HG03175 (cell line): Measurements from ENCODE around the gene PRRC2A.

Experiments used
- ATAC-seq: cut with Tn5 transposase; IDR thresholded peaks from one replicate; pipeline ENCODE4 v1.9.1; 2021; ENCODE audit warnings: mild to moderate bottlenecking, moderate library complexity; ENCODE audit not compliant: unreplicated experiment

PRRC2A gene

DNA sequence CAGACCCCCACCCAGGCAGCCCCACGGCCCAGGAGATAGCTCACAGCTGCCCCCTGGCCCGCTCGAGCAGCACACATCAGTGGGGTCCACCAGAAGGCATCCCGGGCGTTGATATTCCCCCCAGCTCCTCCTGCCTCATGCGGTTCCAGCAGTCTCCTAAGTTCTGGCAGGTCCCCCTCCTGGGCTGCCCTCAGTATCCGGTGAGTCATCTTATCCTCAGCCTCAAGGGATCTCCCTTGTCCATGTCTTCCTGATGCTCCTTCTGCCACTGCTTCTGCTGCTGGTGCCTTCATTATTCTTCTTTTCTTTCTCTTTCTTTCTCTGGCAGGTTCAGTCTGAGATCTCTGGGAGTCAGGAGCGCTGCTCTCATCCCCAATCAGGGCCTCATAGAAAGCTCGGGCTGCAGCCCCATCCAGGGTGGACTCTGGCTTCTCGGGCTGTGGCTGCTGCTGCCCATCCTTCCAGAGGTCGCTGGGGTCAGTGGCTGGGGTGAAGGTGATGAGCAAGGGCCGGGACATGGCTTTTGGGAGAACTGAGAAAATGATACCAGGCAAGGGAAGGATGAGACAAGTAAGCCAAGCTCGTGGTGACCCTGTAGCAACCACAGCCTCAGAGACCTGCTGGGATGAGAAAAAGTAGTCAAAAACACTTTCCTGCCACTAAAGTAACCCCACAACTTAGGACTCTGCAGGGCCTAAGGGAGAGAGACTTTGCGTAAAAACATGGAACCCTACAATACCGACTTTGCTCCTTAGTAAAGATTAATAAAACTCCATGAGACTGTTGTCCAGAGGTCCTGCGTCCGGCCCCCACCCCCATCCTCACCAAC lies 43.7 kb downstream of the PRRC2A start:
- no peak for ATAC-seq

DNA sequence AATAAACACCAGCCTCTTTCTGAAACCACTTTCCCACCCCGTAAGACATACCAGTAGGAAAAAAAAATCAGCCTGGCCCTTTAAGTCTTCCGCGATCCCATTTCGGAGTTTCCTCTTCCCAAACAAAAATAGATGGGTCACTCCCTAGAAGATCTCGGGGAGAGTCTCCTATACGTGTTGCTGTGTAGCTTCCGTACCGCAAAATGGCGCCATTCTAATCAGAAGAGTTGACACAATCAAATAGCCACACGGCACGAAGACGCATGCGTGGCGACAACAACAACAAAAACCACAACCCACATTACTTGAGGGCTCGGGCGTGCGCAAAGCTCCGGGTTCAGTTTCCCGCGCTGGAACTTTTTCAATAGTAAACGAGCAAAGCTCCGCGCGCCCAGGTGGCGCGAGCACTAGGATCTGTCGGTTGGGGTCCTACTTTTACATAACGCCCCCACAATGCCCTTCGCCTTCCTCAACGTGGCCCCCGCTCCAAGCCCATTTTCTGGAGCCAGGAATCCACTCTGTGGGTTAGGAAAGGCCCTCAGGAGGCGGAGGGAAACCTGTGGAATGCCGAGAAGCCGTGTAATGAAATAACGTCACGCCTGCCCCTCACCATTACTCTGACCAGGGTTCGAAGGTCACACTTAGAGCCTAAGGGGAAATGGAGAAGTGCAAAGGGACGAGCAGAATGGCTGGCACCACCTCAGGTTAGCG lies 44.4 kb downstream of the PRRC2A start, which contains the start of gene GPANK1:
GPANK1 (minus strand) TSS at position 208 of the 711 bp plus-strand sequence. CDS start 519 bp downstream, outside the sequence.
- ATAC-seq: peak; percentile 39

DNA sequence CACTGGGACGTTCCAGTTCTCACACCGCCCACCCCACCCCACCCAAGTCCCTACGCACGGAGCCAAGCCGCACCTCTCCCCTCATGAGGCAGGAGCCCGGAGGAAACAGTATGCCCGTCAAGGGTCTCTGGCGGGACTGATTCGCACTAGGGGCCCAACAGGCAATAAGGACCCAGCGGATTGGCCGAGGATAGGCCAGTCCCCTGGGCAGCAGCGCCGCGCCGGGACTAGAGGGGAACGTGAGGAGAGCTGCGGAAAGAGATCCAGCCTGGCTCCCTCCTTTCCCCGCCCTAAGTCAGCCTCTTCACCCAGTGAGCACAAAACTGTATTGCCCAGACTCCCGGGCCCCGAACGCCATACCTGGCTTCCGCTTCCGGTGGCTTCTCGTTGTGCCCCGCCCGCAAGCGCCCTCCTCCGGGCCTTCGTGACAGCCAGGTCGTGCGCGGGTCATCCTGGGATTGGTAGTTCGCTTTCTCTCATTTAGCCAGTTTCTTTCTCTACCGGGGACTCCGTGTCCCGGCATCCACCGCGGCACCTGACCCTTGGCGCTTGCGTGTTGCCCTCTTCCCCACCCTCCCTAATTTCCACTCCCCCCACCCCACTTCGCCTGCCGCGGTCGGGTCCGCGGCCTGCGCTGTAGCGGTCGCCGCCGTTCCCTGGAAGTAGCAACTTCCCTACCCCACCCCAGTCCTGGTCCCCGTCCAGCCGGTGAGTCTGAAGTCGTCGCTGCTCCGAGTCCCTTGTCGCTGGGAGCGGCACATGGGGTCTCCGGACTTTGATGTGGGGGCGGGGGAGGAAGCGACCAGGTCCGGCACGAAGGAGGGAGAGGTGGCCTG lies 45.2 kb downstream of the PRRC2A start, which contains the start of gene CSNK2B:
CSNK2B (plus strand) TSS at position 580 of the 836 bp plus-strand sequence. CDS start 752 bp downstream, outside the sequence.
- peak; percentile 82 for ATAC-seq

DNA sequence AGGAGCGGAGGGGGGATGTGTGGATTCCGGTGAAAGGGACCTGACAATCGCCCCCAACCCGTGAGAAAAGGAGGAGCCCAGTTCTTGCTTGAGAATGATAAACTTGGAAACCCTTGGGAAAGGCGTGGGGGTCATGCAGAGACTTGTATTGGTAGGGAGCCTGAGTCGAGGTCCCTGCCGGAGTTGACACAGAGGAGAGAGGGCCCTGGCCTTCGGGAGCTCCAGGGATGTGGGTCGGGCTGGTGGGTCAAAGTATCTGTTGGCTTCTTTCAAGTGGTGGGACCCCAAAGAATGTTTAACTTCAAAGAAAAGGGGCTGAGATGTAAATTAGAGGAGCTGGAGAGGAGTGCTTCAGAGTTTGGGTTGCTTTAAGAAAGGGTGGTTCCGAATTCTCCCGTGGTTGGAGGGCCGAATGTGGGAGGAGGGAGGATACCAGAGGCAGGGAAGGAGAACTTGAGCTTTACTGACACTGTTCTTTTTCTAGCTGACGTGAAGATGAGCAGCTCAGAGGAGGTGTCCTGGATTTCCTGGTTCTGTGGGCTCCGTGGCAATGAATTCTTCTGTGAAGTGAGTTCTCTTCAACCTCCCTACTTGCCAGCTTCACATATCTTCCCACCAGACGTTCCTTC lies 45.9 kb downstream of the PRRC2A start:
- ATAC-seq: no peak

DNA sequence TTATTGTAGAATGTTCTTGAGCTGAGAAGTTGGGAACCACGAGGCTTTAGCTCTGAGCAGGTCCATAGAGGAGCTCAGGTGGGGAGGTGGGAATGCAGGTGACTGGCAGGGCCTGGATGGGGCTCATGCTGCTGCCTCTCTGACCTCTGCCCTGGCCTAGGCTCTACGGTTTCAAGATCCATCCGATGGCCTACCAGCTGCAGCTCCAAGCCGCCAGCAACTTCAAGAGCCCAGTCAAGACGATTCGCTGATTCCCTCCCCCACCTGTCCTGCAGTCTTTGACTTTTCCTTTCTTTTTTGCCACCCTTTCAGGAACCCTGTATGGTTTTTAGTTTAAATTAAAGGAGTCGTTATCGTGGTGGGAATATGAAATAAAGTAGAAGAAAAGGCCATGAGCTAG lies 49.2 kb downstream of the PRRC2A start, which contains the start of gene LY6G5B:
LY6G5B (plus strand) TSS at position 301 of the 400 bp plus-strand sequence. CDS start 975 bp downstream, outside the sequence.
- no peak for ATAC-seq

DNA sequence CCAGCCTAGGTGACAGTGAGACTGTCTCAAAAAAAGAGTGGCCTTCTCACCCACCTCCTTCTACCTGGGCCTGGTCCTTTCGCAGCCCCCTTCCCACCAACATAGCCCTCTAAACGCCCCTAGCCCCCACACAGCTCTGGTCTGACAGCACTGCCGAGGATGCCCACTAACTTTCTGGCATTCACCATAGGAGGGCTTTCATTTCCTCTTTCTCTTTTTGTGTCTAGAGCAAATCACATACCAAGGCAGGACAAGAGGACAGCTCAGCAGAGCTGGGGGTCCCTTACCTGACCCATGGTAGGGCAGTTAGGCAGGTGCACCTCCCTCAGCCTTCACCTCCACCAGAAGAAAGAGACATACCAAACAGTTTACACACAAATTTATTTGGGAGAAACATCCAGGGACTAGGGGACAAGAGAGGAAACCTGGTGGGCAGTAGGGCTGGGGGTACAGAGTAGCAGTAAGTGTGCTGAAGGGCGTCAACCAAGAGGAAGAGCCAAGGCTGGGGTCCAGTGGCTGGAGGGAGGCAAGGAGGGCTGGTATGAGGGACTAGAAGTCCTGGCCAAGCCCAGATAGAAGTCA lies 55.9 kb downstream of the PRRC2A start:
- ATAC-seq: no peak

DNA sequence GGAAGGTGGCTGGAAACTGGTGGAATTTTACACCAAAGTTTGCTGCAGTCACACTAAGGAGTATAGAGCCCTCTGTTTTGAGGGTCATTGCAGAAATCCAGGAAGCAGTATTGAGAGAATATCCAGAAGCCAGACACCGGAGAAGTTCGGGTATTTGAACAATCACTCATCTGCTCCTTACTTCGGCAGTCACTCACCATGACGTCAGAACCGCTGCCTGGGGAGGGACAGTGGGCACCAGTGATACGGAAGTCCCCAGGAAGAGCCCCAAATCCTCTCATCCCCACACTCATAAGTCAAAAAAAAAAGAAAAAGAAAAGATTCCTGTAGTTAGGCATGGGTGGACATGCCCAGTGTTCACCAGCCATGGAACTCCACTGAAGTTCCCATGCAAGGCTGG lies 56.4 kb downstream of the PRRC2A start:
- no peak for ATAC-seq

DNA sequence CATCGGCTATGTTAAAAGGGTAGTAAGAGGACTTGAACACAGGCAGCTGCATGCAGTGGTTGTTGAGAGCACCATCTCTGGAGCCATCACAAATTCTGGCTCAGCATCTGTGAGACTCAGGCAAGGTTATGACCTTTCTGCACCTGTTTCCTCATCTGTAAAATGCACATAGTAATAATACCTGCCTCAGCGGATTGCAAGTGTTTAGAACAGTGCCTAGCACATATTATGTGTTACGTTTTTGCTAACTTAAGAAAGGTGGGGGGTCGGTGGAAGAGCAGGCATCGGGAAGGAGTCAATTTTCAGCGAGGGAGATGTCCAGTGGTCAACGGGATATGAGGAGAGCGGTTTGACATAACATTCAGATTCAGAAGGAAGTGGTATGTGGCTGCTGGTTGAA lies 57.4 kb downstream of the PRRC2A start:
- ATAC-seq: no peak

DNA sequence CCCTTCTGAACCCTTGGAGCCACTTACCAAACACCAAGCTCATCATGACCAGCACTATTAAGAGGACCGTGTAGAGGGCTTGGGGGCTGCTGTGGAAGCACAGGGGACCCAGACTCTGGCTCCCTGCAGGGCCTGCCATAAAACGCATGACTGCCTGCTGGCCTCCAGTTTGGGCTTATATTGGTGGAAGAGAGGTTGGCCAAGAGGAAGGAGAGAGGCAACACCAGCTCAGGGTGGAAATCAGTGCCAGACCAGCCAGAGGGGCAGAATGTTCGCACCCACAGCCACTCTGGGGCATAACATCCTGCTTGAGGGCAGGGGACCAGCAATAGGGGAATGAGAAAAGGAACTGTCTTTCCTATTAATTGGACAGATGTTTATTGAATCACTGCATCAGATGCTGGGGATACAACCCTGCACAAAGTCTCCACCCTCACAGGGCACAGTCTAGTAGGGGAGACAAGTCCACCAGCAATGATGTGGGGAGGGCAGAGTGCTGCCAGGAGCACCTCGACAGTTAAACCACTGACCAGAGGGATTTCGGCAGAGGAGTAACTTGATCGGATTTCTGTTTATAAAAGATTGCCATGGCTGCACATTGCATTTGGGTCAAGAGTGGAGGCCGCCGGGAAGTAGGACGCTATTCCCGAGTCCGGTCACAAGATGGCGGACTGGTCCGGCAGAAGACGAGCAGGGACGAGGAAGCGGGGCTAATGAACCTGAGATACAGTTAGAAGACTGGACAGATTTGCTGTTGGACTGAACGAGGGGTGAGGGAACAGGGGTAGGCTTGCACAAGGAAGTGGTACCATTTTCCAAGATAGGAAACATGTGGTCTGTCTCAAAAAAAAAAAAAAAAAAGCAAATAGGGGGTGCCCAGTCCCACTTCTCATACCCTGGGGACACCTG lies 60.0 kb downstream of the PRRC2A start, which contains the start of gene LY6G5C:
LY6G5C (minus strand) TSS at position 842 of the 909 bp plus-strand sequence; CDS start at position 148, 694 bp downstream.
- peak; percentile 41 for ATAC-seq

DNA sequence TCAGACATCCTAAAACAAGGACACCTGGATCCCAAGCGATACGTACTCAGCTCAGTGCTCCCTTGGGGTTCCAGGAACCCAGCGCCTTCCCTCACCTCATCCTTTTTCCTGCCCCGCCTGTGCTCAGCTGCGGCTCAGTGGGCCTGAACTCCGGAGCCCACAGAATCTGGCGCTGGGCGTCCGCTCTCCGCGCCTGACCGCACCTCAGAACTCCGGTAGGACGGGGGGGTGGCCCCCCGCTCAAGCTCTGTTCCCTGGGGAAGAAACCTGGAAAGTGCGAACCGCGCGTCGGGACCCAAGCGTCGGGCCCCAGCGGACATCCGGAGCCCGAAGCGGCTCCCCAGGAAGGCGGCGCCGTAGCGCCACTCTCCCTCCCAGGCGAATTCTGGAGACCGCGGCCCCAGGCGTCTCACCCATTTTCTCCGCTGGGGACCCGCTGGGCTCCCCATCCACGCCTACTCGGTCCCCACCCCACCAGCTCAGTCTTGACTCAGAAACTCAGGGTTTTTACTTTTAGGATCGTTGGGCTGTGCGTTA lies 60.7 kb downstream of the PRRC2A start:
- ATAC-seq: peak; percentile 31

DNA sequence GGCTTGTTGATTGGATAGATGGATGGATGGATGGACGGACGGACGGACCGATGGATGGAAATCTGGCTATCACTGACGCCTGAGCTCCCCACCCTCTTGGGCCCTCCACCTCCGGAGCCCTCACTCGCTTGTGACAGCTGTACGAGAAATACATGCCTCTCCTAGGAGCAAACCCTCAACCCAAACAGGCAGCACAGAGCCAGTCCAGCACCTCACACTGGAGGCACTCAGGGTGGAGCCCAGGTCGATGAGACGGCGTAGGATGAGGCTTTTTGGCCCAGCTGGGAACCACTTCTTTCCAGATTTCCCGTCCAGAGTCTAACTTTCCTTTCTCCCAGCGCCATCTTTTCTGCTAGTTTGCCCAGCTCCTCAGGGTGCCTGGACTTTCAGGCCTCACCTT lies 63.1 kb downstream of the PRRC2A start:
- ATAC-seq: no peak

DNA sequence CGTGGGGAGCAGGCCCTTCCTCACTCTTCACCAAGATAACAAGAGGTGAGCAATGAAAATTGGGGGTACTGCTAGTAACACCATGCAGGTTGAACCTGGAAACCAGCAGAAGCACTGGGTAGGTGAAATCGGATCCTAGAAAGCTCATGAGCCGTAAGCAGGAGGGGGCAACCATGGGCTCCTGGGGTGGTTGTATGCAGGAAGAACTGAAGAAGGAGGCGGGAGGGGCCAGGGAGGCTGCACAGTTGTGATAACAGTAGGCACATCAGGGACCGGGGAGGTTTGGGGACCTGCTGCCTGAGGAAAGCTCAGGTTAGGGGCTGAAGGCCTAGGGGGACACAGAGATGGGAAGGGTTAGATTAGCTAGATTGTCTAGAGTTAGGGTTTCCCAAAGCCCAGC lies 66.0 kb downstream of the PRRC2A start:
- no peak for ATAC-seq

DNA sequence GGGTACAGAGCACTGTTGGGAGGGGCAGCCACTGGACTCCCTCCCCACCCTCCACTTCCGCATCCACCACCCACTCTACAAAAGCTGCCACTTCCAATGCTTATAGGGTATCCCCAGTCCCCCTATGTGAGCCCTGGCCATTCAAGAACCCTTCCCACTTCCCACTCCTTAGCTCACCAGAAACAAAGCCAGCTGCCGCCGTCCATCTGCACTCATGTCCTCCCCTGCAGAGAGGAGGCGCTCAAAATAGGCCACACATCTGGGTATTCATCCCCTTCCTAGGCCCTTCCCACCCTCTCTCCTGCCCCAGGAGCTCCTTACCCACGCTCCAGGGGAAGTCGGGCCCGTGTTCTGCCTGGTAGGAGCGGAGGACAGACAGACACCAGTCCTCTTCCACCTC lies 66.8 kb downstream of the PRRC2A start:
- no peak for ATAC-seq
